Right ventricle myocardium superior (tissue), 1 donor: ENCODE results near the gene CHCHD10. TPM values are rescaled to one million over a fixed set of nuclear protein-coding genes. Genes with fewer than 3 reads are reported as not detected.

ENCODE experiments used
- ATAC-seq: fragments of 200-7000 bp; cut with Tn5 transposase; one replicate; pipeline ENCODE4 v1.9.1; 2020; ENCODE audit warnings: mild to moderate bottlenecking; ENCODE audit not compliant: poor library complexity
- DNase-seq: peaks from one replicate; pipeline ENCODE4 v3.0.0-alpha.2; 2020
- intact Hi-C: fragments of 100-400 bp; cut with DNase I; formaldehyde crosslinking; loops from one replicate; pipeline ENCODE4 v1.11.2; 2022
- total RNA-seq: library from RNA; stranded (reverse); fragmentation: NEBNext Ultra II Directional; extraction: Animal tissue kit (Norgen Biotek cat#: 25700); gene quantifications from one replicate; pipeline ENCODE4 v1.2.1, GENCODE V29; 2021
- donor health status: DM: no; HTN: yes; CAD: no; lungs with severe emphysema.

Gene CHCHD10
- total RNA-seq, 1 donor from 2014 or later, result 1,600 TPM

GRCh38 chr22:23790819-23791737 is 23.3 kb upstream of the CHCHD10 start:
- ATAC-seq, result no peak
- intact Hi-C loops, result no loop called here
- peak; percentile 72 for DNase-seq

DNA sequence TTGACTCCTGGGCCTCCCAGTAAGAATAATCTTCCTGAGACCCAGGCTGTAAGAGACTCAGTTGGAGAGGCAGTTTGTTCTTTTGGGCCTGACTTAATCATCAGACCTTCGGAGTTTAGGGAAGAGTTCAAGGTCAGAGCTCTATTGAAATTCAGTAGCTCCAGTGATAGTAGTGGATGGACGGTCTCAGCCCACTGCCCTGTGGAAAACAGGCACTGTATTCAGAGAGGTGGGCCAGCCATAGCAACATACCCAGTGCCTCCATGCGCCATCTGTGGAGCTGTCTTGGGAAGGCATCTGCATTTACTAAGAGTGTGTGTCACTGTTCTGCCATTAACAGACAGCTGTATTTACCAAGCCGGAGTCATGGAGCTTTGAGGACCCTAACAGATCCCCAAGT is 21.9 kb upstream of the CHCHD10 start:
- DNase-seq (no peak), ATAC-seq (no peak)
- intact Hi-C loops, result no loop called here

DNA sequence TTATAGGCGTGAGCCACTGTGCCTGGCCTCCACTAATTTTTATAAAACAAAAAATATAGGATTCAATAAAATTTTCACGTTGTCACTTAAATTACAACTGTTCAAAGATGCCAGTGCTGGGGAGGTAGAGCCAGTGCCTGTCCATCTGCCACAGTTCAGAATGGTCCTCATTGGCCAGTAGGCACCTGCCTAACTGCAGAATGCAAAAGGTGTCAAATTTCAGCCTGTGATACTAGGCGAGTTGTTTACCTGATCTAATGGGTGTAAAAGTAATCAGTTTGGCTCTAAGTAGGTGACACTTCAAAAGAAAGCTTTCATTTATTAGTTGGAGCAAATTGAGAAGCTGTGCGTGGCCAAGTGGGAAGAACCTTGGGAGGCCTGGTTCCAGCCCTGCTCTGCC is 21.3 kb upstream of the CHCHD10 start:
- intact Hi-C loops, result no loop called here
- DNase-seq (no peak), ATAC-seq (no peak)

DNA sequence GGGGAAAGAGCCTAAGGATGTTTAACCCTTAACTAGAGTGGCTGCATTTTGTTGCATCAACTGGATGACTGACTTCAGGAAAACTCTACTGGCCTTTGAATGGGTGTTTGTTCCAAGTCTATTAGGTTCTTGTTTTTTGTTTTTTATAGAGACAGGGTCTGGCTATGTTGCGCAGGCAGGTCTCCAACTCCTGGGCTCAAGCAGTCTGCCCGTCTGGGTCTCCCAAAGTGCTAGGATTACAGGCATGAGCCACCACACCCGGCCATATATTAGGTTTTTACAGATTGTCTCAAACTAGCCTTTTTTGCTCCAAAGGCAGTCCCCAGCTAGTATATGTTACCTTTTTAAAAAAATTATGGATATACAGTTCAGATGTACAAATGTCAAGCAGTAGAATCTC is 20.1 kb upstream of the CHCHD10 start:
- intact Hi-C loops, result no loop called here
- ATAC-seq, result no peak
- DNase-seq, result no peak

- ATAC-seq (no peak), DNase-seq (no peak)
- intact Hi-C loops, result no loop called here
Observed at GRCh38 chr22:23787600-23787896, 19.8 kb upstream of the CHCHD10 start.

- peak; percentile 96 for DNase-seq
- intact Hi-C loops, result no loop called here
- ATAC-seq, result peak; percentile 96
Observed at GRCh38 chr22:23786752-23787599, 19.2 kb upstream of the CHCHD10 start, which contains the start of gene SMARCB1. TSS of gene SMARCB1 (plus strand) at chr22:23786966. CDS start at chr22:23787170, 204 bp downstream.

DNA sequence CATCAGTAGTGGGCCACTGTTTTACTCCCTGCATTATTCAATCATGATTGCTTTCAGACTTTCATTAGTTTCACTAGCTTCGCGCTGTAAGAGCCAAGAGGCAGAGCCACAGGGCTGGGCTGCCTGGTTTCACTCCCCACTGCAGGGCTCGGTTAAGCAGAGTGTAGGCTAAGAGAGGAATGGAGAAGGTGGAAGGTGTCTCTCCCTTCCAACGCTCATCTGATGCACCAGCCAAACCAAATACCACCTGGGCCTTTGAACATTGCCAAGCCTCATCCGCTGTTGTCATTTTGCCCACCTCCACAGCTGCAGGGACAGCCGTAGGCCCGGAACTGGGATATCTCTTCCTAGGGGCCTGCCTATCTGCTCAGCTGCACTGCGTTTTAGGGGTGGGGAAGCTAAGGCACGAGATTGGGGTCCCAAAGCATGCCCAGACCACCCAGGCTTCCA is 18.5 kb upstream of the CHCHD10 start:
- ATAC-seq (peak; percentile 3), DNase-seq (no peak)
- intact Hi-C loops, result no loop called here

DNA sequence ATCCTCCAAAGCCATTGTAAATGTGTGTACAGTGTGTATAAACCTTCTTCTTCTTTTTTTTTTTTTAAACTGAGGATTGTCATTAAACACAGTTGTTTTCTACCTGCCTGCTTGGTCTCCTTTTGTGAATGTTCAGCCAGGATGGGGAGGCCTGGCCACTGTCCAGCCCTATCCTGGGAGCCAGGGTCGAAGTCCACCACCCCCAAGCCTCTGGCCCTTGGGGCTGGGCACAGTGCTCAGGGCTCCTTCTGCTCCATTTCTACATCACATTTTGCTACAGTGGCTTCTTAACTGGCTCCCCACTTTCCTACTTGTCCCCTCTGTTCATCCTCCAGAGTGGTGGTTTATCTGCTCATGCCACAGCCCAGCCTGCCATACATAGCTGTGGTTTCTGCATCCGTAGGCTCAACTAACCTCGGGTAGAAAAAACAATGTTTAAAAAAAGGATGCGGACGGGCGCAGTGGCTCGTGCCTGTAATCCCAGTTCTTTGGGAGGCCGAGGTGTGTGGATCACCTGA is 16.5 kb upstream of the CHCHD10 start:
- intact Hi-C loops, result no loop called here
- DNase-seq, result no peak
- no peak for ATAC-seq

DNA sequence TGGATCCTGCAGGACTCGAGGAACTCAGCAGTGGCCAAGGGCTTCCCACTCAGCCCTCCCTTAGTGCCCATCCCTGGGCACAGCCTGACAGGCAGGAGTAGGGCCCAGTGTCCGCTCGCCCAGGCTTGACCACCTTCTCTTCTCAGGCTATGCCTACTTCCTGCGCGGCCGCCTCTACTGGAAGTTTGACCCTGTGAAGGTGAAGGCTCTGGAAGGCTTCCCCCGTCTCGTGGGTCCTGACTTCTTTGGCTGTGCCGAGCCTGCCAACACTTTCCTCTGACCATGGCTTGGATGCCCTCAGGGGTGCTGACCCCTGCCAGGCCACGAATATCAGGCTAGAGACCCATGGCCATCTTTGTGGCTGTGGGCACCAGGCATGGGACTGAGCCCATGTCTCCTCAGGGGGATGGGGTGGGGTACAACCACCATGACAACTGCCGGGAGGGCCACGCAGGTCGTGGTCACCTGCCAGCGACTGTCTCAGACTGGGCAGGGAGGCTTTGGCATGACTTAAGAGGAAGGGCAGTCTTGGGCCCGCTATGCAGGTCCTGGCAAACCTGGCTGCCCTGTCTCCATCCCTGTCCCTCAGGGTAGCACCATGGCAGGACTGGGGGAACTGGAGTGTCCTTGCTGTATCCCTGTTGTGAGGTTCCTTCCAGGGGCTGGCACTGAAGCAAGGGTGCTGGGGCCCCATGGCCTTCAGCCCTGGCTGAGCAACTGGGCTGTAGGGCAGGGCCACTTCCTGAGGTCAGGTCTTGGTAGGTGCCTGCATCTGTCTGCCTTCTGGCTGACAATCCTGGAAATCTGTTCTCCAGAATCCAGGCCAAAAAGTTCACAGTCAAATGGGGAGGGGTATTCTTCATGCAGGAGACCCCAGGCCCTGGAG is 15.7 kb upstream of the CHCHD10 start:
- DNase-seq (no peak), ATAC-seq (no peak)
- intact Hi-C loops, result no loop called here

DNA sequence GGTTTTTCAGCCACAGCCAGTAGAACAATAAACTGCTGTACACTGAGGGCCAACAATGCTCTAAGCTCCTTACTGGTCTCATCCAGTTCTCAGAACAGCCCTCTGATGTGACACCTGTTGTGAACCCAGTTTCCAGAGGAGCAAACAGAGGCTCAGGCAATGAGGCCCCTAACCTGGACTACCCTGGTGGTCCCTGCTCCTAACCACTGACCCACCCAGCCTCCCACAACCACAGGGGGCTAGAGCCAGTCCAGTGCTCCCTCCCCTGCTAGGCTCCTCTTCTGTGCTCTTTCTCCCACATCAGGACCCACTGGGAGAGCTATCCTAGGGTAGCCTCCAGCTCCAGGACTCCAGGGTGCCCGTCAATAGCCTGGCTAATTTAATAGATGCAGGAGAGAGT is 14.9 kb upstream of the CHCHD10 start:
- DNase-seq, result no peak
- no peak for ATAC-seq
- intact Hi-C loops, result no loop called here

DNA sequence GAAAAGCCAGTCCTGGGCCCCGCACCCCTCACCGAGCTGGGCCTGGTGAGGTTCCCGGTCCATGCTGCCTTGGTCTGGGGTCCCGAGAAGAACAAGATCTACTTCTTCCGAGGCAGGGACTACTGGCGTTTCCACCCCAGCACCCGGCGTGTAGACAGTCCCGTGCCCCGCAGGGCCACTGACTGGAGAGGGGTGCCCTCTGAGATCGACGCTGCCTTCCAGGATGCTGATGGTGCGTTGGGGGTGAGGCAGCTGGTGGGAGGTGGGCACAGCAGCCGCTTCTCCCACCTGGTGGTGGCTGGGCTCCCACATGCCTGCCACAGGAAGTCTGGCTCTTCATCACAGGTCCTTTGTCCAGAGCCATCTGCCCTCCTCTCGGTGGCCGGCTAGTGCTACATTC is 14.5 kb upstream of the CHCHD10 start:
- no peak for DNase-seq
- intact Hi-C loops, result no loop called here
- no peak for ATAC-seq

- DNase-seq, result no peak
Observed at GRCh38 chr22:23781511-23782183, 13.9 kb upstream of the CHCHD10 start.

GRCh38 chr22:23781065-23781464 is 13.3 kb upstream of the CHCHD10 start:
- intact Hi-C loops, result no loop called here
- no peak for DNase-seq
- no peak for ATAC-seq

More at GRCh38 chr22:23781511-23782183, 13.9 kb upstream of the CHCHD10 start:
- ATAC-seq, result no peak
- intact Hi-C loops, result no loop called here

- DNase-seq (no peak), ATAC-seq (no peak)
- intact Hi-C loops, result no loop called here
Observed at GRCh38 chr22:23780146-23780748, 12.5 kb upstream of the CHCHD10 start.

GRCh38 chr22:23779731-23780130 is 12.0 kb upstream of the CHCHD10 start:
- no peak for ATAC-seq
- intact Hi-C loops, result no loop called here
- no peak for DNase-seq

- intact Hi-C loops, result no loop called here
- DNase-seq (no peak), ATAC-seq (no peak)
Observed at GRCh38 chr22:23779083-23779482, 11.3 kb upstream of the CHCHD10 start.

- no peak for DNase-seq
- intact Hi-C loops, result no loop called here
- no peak for ATAC-seq
Observed at GRCh38 chr22:23778577-23778900, 10.8 kb upstream of the CHCHD10 start.
